SW 1271 (cell line): Measurements from ENCODE around the gene ARHGEF35.
"Not testable (repeated sequence)": the region's sequence is repeated elsewhere in the genome, so short reads cannot be mapped to it uniquely, and the experiment has no call there.

Experiments
- DNase-seq, 2 experiments: peaks; one replicate each; lab custom pipeline; 2025; lab: John Stamatoyannopoulos, UW

Gene ARHGEF35

GRCh38 chr7:144195212-144195872 lies at the start of gene ARHGEF35:
ARHGEF35 (minus strand) TSS chr7:144195833; CDS start chr7:144188383, 7,450 bp downstream.
- DNase-seq, result not testable (repeated sequence)

- DNase-seq, result not testable (repeated sequence)
Observed at GRCh38 chr7:144245372-144245771, 49.7 kb upstream of the ARHGEF35 start.

GRCh38 chr7:144239365-144239764 lies 43.7 kb upstream of the ARHGEF35 start, which contains the start of gene OR2A42:
OR2A42 (minus strand) TSS chr7:144239605; CDS start chr7:144232843, 6,762 bp downstream.
- not testable (repeated sequence) for DNase-seq

GRCh38 chr7:144238530-144239082 lies 43.0 kb upstream of the ARHGEF35 start:
- not testable (repeated sequence) for DNase-seq

- not testable (repeated sequence) for DNase-seq
Observed at GRCh38 chr7:144233039-144233438, 37.4 kb upstream of the ARHGEF35 start.

GRCh38 chr7:144231027-144231426 lies 35.4 kb upstream of the ARHGEF35 start:
- not testable (repeated sequence) for DNase-seq

- not testable (repeated sequence) for DNase-seq
Observed at GRCh38 chr7:144228810-144229209, 33.2 kb upstream of the ARHGEF35 start.

- not testable (repeated sequence) for DNase-seq
Observed at GRCh38 chr7:144226866-144227265, 31.2 kb upstream of the ARHGEF35 start.

GRCh38 chr7:144223675-144224074 lies 28.0 kb upstream of the ARHGEF35 start:
- not testable (repeated sequence) for DNase-seq

GRCh38 chr7:144220531-144220930 lies 24.9 kb upstream of the ARHGEF35 start:
- not testable (repeated sequence) for DNase-seq

- not testable (repeated sequence) for DNase-seq
Observed at GRCh38 chr7:144219149-144219548, 23.5 kb upstream of the ARHGEF35 start.

GRCh38 chr7:144218581-144218980 lies 22.9 kb upstream of the ARHGEF35 start:
- DNase-seq, result not testable (repeated sequence)

GRCh38 chr7:144217200-144217599 lies 21.6 kb upstream of the ARHGEF35 start:
- DNase-seq, result not testable (repeated sequence)

- DNase-seq, result not testable (repeated sequence)
Observed at GRCh38 chr7:144205306-144205705, 9.7 kb upstream of the ARHGEF35 start.

GRCh38 chr7:144203086-144203485 lies 7.5 kb upstream of the ARHGEF35 start:
- DNase-seq, result not testable (repeated sequence)

GRCh38 chr7:144201978-144202377 lies 6.3 kb upstream of the ARHGEF35 start:
- DNase-seq, result not testable (repeated sequence)

- DNase-seq, result not testable (repeated sequence)
Observed at GRCh38 chr7:144198934-144199333, 3.3 kb upstream of the ARHGEF35 start.

GRCh38 chr7:144194453-144194852 lies 1.2 kb downstream of the ARHGEF35 start:
- not testable (repeated sequence) for DNase-seq

- not testable (repeated sequence) for DNase-seq
Observed at GRCh38 chr7:144193782-144194181, 1.9 kb downstream of the ARHGEF35 start.

GRCh38 chr7:144188578-144189171 lies 7.0 kb downstream of the ARHGEF35 start:
- not testable (repeated sequence) for DNase-seq

- not testable (repeated sequence) for DNase-seq
Observed at GRCh38 chr7:144187848-144188247, 7.8 kb downstream of the ARHGEF35 start.

- not testable (repeated sequence) for DNase-seq
Observed at GRCh38 chr7:144183166-144183565, 12.5 kb downstream of the ARHGEF35 start, which contains the start of gene CTAGE4. CTAGE4 (plus strand) TSS chr7:144183466; CDS start chr7:144183504, 38 bp downstream.

GRCh38 chr7:144179165-144179479 lies 16.5 kb downstream of the ARHGEF35 start:
- DNase-seq, result not testable (repeated sequence)
